Measurements from ENCODE around the gene SLC7A9. TPM values are rescaled to one million over a fixed set of nuclear protein-coding genes. Genes with fewer than 3 reads are reported as not detected.

The SLC7A9 gene
- polyA plus RNA-seq, 3 donors = 0.13 TPM; not detected in 2

DNA sequence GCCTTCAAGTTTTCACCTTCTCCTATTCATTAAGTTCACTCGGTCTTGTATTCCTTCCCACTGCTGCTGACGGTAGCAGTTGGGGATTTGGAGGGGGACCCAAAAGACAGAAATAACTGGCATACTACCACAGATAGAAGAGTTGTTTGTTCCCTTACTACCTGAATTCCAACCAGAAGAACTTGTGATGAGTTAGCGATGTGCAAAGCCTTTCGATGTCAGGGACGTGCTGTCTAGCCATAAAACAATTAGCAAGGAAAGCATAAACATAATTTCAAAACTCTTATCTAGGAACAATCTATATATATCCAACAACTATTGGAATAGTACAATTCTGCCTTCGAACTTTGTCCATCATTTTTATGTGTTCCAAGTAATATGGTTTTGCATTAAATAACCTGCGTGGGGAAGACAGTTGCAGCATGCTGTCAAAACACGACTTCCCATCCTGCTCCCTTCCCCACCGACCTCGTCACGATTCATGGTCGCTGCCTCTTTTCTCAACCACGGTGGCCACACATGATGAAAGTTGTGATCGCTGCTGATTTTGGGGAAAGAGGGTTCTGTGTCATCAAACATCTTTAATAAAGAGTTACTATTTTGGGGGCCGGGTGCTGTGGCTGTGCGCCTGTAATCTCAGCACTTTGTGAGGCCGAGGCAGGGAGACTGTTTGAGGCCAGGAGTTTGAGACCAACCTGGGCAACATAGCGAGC is 3.8 kb upstream of the SLC7A9 start:
- DNase-seq = no peak
- TF ChIP-seq, protein P1, sequence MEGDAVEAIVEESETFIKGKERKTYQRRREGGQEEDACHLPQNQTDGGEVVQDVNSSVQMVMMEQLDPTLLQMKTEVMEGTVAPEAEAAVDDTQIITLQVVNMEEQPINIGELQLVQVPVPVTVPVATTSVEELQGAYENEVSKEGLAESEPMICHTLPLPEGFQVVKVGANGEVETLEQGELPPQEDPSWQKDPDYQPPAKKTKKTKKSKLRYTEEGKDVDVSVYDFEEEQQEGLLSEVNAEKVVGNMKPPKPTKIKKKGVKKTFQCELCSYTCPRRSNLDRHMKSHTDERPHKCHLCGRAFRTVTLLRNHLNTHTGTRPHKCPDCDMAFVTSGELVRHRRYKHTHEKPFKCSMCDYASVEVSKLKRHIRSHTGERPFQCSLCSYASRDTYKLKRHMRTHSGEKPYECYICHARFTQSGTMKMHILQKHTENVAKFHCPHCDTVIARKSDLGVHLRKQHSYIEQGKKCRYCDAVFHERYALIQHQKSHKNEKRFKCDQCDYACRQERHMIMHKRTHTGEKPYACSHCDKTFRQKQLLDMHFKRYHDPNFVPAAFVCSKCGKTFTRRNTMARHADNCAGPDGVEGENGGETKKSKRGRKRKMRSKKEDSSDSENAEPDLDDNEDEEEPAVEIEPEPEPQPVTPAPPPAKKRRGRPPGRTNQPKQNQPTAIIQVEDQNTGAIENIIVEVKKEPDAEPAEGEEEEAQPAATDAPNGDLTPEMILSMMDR (IDR thresholded peaks at IDR 0.05) = no peak
- no peaks in the 10 kb centered on the region for H4K20me1 ChIP-seq (ENCODE audit: insufficient read depth, low read length)
- no peaks in the 10 kb centered on the region for H3K9me3 ChIP-seq (replicated peaks in 1 of 2; ENCODE audit: control insufficient read depth in 1 of 2, insufficient read depth in 1 of 2, low read length in 2 of 2)
- Mint-ChIP-seq H3K27me3 (ENCODE audit: low read depth in 3 of 3) (peaks cover 2 to 6% (median 2%) of the 10 kb centered on the region in 3 donors), H3K36me3 (peaks cover 0 to 3% of the 10 kb centered on the region in 2 donors), H3K9me3 (peaks cover 0 to 2% (median 0%) of the 10 kb centered on the region in 7 donors), H3K4me1 (no peaks in the 10 kb centered on the region), H3K4me3 (no peak overlapping the region), H3K27ac (no peak overlapping the region)
- H3K79me2 ChIP-seq (ENCODE audit: insufficient read depth, low read length) = no peaks in the 10 kb centered on the region
- no peak overlapping the region for H3K27ac ChIP-seq (ENCODE audit: low read depth in 1 of 2, low read length in 2 of 2)
- 89% methylated on average over 5 of the region's 18 CpGs for WGBS (ENCODE audit: insufficient coverage)
- no peak overlapping the region for H3K9ac ChIP-seq (ENCODE audit: insufficient read depth, low read length, poor library complexity, severe bottlenecking)
- intact Hi-C loops (cut with micrococcal nuclease) = no loop called here
- no peak overlapping the region for H3K4me2 ChIP-seq (replicated peaks; ENCODE audit: extremely low read depth, low read length, poor library complexity, severe bottlenecking)
- no peak overlapping the region for H2AFZ ChIP-seq (ENCODE audit: insufficient read depth, low read depth, low read length, poor library complexity, severe bottlenecking)
- no peaks in the 10 kb centered on the region for H3K27me3 ChIP-seq (ENCODE audit: control insufficient read depth in 2 of 2, insufficient read depth in 2 of 2, low read length in 2 of 2)
- no peaks in the 10 kb centered on the region for H3K4me1 ChIP-seq (ENCODE audit: control insufficient read depth in 1 of 2, insufficient read depth in 2 of 2, low read length in 2 of 2)
- no peak overlapping the region for H3K4me3 ChIP-seq (replicated peaks in 1 of 3; ENCODE audit: low read depth in 2 of 3, low read length in 3 of 3)
- H3K36me3 ChIP-seq (replicated peaks in 1 of 2; ENCODE audit: control insufficient read depth in 1 of 2, insufficient read depth in 2 of 2, low read length in 2 of 2) = no peaks in the 10 kb centered on the region

DNA sequence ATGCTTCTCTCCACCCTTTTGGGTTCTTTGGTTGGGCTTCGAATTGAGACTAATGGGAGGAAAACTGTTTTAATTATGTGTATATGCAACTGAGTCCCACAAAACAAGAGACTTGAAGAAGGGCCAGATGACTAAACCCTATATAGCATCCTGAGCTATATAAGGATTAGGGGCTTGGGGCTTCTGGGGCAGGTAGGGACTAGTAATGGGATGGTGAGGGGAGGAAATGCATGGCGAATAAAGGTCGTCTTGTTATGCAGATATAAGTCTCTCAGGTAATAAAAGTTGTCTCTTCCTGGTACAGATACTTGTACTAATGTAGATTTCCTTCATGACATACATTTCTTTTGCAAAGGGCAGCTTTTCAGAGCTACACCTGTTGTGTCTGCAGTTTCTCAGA is 2.8 kb upstream of the SLC7A9 start:
- TF ChIP-seq, protein P1 (IDR thresholded peaks at IDR 0.05) = no peak
- no peak for DNase-seq

More for the DNA sequence above, 2.8 kb upstream of the SLC7A9 start:
- Mint-ChIP-seq H3K9me3 (peaks cover 0 to 2% (median 0%) of the 10 kb centered on the region in 7 donors), H3K27me3 (ENCODE audit: low read depth in 3 of 3) (peaks cover 2 to 6% (median 2%) of the 10 kb centered on the region in 3 donors), H3K4me3 (no peak overlapping the region), H3K36me3 (no peaks in the 10 kb centered on the region), H3K27ac (no peak overlapping the region), H3K4me1 (no peaks in the 10 kb centered on the region)
- Histone ChIP-seq H3K27me3 (ENCODE audit: control insufficient read depth in 2 of 2, insufficient read depth in 2 of 2, low read length in 2 of 2) (no peaks in the 10 kb centered on the region), H3K36me3 (replicated peaks in 1 of 2; ENCODE audit: control insufficient read depth in 1 of 2, insufficient read depth in 2 of 2, low read length in 2 of 2) (no peaks in the 10 kb centered on the region), H3K4me3 (replicated peaks in 1 of 3; ENCODE audit: low read depth in 2 of 3, low read length in 3 of 3) (no peak overlapping the region), H3K79me2 (ENCODE audit: insufficient read depth, low read length) (no peaks in the 10 kb centered on the region), H3K9me3 (replicated peaks in 1 of 2; ENCODE audit: control insufficient read depth in 1 of 2, insufficient read depth in 1 of 2, low read length in 2 of 2) (no peaks in the 10 kb centered on the region), H3K9ac (ENCODE audit: insufficient read depth, low read length, poor library complexity, severe bottlenecking) (no peak overlapping the region), H3K4me1 (ENCODE audit: control insufficient read depth in 1 of 2, insufficient read depth in 2 of 2, low read length in 2 of 2) (no peaks in the 10 kb centered on the region), H3K4me2 (replicated peaks; ENCODE audit: extremely low read depth, low read length, poor library complexity, severe bottlenecking) (no peak overlapping the region), H3K27ac (ENCODE audit: low read depth in 1 of 2, low read length in 2 of 2) (no peak overlapping the region), H4K20me1 (ENCODE audit: insufficient read depth, low read length) (no peaks in the 10 kb centered on the region), H2AFZ (ENCODE audit: insufficient read depth, low read depth, low read length, poor library complexity, severe bottlenecking) (no peak overlapping the region)
- WGBS (ENCODE audit: insufficient coverage) = 90% methylated on average over 2 of the region's 3 CpGs
- intact Hi-C loops (cut with micrococcal nuclease) = no loop called here

All from CD14-positive monocyte (primary cell).